Superior temporal gyrus (tissue), 1 donor: ENCODE results near the gene ERVK3-1.
A peak's percentile ranks its signal among the peaks of the same experiment; 100 is the strongest.
"Not testable (repeated sequence)": the region's sequence is repeated elsewhere in the genome, so short reads cannot be mapped to it uniquely, and the experiment has no call there.

Experiments
- DNase-seq: peaks from one replicate; pipeline ENCODE4 v3.0.0-alpha.2; 2016; ENCODE audit errors: extremely low spot score

Gene ERVK3-1, protein sequence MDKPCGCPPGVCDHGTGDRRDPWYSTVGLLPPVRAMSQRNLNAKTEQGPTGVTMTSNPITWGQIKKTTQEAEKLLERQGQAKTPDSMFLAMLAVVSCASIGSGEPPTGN

DNA sequence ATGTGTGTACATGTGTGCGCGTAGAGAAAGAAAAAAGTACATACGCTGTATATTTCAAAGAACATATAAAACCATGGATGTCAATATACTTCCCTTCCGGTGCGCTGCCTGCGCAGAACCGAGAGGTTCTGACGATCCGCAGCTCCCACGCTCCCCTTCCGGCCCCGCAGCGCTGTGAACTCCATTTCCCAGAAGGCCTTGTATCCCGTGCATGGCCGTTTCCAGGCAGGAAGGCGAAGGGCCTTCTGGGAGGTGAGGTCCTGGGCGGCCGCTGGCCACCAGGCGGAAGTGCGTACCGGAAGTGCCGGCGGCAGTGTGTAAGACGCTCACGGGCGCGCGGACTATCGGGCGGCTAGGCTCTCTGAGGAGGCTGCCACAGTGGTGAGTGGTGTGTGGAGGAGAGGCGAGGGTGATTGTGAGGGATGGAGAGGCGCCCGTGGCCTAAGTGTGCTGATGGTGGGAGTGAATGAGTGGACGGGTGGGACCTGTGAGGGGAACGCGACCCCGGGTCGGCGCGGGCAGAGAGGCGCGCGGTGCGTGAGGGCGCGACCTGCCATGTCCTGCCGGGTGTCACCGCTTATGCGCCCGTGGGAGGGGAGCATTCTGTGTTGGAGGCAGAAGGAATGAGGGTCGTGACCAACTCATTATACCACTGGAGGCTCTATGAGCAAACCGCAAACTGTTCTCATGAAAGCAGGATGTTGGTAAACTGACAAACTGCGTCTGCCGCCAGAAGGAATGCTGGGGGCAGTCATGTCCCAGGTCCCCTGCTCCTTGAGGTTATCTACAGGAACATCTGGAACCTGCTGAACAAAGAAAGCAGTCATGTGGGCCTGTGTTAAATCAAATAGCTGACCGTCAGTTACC is at the start of gene ERVK3-1:
ERVK3-1 (plus strand) TSS at position 313 of the 867 bp plus-strand sequence. CDS start 6,792 bp downstream, outside the sequence.
- DNase-seq: peak; percentile 98

DNA sequence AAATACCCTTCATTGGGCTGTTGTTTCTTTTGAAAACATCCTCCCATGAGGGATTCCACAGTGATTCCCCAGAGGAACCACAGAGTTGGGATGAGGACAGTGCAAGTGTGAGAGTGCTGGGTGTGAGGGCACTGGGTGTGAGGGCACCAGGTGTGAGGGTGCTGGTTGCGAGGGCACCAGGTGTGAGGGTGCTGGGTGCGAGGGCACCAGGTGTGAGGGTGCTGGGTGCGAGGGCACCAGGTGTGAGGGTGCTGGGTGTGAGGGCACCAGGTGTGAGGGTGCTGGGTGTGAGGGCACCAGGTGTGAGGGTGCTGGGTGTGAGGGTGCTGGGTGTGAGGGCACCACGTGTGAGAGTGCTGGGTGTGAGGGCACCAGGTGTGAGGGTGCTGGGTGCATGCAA is 46.9 kb upstream of the ERVK3-1 start:
- DNase-seq: not testable (repeated sequence)

DNA sequence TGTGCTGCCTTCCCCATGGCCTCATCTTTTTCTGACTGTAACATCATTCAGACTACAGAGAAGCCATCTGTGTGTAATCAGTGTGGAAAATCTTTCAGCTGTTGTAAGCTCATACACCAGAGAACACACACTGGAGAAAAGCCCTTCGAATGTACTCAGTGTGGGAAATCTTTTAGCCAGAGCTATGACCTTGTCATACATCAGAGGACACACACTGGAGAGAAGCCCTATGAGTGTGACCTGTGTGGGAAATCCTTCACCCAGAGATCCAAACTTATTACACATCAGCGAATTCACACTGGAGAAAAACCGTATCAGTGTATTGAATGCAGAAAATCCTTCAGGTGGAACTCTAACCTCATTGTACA is 43.6 kb upstream of the ERVK3-1 start:
- no peak for DNase-seq

DNA sequence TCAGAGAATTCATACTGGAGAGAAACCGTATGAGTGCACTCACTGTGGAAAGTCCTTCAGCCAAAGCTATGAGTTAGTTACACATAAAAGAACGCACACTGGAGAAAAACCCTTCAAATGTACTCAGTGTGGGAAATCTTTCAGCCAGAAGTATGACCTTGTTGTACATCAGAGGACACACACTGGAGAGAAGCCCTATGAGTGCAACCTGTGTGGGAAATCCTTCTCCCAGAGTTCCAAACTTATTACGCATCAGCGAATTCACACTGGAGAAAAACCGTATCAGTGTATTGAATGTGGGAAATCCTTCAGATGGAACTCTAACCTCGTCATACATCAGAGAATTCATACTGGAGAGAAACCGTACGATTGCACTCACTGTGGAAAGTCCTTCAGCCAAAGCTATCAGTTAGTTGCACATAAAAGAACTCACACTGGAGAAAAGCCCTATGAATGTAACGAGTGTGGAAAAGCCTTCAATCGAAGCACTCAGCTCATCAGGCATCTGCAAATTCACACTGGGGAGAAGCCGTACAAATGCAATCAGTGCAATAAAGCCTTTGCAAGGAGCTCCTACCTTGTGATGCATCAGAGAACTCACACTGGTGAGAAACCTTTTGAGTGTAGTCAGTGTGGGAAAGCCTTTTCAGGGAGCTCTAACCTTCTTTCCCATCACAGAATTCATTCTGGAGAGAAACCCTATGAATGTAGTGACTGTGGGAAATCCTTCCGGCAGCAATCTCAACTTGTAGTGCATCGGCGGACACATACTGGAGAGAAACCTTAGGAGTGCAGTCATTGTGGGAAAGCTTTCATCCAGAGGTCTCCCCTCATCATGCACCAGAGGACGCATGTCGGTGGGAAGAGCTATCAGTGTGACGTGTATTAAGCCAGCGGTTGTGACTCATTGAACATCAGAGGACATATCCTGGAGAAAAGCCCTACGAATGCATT is 42.9 kb upstream of the ERVK3-1 start:
- DNase-seq: no peak

DNA sequence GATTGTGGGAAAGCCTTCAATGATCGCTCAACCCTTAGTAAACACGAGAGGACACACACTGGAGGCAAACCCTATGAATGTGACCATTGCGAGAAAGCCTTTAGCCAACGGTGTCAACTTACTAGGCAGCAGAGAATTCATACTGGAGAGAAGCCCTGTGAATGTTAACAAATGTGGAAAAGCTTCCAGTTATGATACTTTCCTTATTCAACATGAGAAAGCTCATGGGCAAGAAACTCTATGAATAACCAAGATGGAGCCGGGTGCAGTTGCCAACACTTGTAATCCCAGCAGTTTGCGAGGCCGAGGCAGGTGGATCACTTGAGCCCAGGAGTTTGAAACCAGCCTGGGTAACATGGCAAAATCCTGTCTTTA is 42.3 kb upstream of the ERVK3-1 start:
- no peak for DNase-seq

DNA sequence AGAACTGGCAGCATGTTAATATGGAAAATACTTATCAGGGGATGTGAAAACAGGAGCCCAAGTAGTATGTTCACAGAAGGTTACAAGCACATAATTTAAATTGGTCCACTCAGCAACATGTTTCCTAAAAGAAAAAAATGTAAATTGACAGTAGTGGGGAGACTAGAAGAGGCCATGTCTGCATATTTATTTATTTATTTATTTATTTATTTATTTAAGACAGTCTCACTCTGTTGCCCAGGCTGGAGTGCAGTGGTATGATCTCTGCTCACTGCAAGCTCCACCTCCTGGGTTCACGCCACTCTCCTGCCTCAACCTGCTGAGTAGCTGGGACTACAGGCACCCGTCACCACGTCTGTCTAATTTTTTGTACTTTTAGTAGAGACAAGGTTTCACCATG is 40.1 kb upstream of the ERVK3-1 start:
- DNase-seq: no peak

DNA sequence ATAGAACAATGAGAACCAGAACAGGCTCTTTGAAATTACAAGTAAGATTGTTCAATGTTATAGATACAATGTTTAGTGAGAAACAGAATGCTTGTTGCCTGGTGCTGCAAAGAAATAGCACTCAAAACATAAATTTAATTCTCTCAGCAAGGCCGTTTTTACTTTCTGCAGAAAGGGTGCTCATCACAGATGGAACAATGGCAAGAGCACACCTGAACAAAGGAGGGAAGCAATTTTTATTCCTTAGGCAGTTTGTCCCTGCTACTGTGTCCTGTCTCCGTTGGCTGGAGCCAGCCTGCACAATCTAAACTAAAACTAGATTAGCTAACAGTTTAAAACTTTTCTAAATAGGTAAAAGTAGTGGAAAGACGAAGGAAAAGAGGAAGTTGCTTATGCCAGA is 36.8 kb upstream of the ERVK3-1 start:
- no peak for DNase-seq

DNA sequence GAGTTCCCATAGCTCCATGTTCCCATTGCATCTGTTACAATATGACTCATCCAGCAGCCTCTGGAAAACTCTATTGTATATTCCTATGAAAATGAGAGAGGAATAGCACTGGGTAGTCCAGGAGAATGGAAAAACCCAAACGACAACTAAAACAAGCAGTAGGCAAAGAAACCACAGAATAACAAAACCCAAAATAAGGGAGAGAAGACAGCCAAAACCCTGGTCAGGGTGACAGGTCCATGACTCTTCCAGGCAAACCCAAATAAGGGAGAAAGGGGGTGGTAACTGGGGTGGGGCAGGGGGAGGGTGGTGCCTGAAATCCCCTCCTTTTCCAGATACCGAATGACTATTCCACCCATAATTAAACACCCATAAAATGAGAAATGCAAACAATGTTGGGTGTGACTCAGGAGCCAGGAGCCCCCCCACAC is 30.4 kb upstream of the ERVK3-1 start:
- peak; percentile 67 for DNase-seq

DNA sequence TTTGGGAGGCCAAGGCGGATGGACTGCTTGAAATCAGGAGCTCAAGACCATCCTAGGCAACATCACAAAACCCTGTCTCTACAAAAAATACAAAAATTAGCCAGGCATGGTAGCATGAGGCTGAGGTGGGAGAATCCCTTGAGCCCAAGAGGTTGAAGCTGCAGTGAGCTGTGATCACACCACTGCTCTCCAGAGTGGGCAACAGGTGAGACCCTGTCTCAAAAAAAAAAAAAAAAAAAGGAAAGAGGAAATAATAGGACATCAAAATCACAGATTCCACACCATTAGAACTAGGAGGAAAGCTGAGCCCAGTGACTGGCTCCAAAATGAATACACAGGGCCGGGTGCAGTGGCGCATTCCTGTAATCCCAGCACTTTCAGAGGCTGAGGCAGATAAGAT is 29.6 kb upstream of the ERVK3-1 start:
- no peak for DNase-seq

DNA sequence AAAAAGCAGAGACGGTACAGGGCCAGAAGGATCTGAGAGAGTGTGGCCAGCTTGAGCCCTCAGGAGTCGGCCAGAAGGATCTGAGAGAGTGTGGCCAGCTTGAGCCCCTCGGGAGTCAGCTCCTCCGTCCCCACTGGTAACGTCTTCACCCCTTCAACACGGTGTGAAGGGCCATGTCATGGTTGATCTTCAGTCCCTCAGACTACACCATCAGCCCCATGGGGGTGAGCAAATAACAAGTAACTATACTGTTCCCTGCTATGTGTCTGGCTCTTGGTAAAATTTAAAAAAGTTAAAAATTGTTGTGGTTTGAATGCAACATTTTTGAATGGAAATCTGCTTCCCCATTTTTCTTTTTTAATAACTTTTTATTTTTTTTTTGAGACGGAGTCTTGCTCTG is 28.0 kb upstream of the ERVK3-1 start:
- DNase-seq: no peak

DNA sequence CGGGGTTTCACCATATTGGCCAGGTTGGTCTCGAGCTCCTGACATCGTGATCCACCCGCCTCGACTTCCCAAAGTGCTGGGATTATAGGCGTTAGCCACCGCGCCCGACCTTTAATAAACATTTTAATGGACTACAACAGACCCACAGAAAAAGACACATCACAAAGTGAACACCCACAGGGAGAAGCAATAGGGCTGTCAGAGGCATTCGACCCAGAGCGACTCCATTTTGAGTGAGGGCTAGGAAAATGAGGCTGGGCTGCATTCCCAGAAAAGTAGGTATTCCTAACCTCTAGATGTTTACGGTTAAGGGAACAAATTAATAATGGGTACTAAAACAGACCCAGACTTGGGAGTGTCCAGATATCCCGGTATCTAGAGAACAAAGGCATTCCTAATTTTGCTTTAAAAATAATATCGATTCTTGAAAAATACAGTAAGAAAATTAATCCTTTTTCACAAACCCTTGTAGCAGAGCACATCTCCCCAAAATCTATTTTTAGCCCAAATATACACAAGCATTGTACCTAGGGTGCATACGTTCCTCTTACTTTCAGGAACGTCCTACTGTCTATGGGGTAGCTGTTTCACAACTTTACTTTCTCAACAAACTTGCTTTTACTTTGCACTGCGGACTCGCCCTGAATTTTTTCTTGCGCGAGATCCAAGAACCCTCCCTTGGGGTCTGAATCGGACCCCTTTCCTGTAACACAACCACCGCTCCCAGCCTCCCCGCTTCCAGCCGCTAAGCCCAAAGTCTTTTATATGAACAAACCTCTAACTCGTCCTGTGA is 27.2 kb upstream of the ERVK3-1 start:
- DNase-seq: no peak

DNA sequence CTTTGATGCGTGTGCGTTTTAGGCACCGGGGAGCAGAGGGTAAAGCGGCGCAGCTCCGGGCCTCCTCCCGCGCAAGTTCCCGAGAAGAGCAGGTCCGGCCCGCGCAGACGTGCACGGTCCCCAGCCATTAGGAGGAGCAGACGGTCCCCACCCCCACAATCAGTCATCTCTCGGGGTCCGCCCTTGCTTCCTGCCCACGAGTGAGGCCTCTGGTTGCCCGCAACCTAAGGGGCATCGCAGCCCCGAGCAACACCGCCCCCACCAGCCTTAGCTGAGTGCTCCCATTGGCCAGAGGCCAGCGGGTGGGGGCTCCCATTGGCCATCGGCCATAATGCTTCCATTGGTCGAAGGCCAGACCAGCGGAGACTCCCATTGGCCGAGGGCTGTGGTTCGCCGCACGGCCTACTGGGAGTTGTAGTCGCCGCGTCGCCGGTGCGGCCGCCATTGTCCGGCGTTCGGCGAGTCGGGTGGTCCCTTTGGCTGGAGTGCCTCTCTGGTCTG is 26.6 kb upstream of the ERVK3-1 start, which contains the start of gene ZNF8:
ZNF8 (plus strand) TSS at position 415 of the 501 bp plus-strand sequence. CDS start 127 bp downstream, outside the sequence.
- DNase-seq: peak; percentile 99

DNA sequence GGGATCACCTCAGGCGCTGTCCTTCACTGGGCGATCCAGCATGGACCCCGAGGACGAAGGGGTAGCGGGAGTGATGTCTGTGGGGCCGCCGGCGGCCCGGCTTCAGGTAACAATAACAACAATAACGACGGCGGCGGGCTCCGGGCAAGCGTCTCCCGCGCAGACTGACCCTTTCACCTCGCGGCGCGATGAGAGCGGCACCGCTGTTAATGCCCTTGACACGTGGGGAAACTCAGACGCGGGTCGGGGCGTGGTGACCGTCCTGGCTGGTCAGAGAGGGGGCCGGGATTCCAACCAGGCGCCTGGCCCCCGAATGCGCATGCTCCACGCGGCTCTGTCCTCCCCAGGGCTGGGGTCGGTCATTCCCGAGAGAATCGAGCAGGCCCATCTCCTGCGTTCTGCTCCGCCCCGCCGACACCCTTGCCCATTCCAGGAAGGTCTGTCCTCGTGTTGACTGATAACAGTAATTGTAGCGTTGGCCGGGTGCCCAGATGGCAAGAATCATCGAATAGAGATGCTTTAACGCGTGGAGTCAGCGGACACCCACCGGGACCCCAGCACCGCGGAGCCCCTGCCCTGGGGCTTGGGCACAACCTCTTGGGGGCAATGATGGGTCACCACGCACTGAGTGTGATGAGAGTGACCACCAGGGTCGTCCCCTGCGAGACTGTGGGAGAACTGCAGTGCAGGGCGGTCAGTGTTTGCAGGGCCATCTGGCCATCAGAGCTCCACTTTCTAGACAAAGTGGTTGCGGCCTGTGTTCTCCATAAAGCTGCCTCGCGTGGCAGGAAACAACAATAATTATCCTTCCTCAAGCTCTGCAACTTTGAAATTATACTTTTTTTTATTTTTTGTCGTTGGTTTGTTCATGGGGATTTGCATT is 25.9 kb upstream of the ERVK3-1 start:
- DNase-seq: peak; percentile 52

DNA sequence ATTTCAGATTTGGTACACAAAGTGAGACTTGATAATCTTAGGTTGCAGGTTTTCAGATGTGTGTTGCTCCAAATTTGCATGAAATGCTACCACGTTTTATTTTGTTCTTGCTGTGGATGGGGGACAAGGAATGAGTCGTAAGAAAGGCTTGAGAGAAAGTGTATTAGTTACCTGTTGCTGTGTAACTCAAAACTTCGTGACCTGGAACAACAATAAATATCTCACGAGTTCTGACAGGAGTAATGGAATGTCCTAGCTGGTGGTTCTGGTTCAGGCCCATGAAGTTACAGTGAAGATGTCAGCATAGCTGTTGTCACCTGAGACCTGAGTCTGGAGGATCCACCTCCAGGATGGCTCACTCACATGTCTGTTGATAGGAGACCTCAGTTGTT is 25.3 kb upstream of the ERVK3-1 start:
- no peak for DNase-seq

DNA sequence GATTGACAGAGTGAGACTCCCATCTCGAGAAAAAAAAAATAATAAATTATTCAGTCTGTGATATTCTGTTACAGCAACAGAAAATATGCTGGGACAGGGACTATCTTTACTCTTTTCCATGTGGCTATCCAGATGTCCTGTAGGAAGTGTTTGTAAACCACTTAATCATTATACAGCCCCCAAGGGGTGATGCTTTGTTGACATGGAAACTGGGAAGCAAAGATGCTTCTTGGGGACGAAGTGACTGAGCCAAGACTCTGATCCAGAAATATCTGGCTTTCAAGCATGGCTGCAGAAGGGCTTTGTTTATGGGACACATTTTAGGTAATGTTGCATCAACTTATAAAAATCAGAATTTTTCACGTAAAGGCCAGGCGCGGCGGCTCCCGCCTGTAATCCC is 21.0 kb upstream of the ERVK3-1 start:
- peak; percentile 16 for DNase-seq

DNA sequence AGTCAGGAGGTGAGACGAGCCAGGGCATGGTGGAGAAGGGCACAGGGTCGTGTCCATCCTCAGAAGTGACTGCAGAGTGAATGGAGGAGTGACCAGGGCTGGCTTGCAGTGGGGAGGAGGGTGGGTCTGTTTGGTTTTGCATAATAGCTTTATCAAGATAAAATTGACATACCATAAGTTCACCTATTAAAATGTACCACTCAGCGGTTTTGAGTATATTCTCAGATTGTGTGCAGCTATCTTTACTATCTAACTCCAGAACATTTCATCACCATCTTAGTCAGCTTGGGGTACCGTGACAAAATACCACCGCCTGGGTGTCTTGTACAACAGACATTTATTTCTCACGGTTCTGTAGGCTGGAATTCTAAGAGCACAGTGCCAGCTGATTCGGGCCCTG is 13.2 kb upstream of the ERVK3-1 start:
- DNase-seq: no peak

DNA sequence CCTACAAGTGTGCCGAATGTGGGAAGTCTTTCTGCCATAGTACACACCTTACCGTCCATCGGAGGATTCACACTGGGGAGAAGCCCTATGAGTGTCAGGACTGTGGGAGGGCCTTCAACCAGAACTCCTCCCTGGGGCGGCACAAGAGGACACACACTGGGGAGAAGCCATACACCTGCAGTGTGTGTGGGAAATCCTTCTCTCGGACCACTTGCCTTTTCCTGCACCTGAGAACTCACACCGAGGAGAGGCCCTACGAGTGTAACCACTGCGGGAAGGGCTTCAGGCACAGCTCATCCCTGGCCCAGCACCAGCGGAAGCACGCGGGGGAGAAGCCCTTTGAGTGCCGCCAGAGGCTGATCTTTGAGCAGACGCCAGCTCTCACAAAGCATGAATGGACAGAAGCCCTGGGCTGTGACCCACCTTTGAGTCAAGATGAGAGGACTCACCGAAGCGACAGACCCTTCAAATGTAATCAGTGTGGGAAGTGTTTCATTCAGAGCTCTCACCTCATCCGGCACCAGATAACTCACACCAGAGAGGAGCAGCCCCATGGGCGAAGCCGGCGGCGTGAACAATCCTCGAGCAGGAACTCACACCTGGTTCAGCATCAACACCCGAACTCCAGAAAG is 10.3 kb upstream of the ERVK3-1 start:
- no peak for DNase-seq

DNA sequence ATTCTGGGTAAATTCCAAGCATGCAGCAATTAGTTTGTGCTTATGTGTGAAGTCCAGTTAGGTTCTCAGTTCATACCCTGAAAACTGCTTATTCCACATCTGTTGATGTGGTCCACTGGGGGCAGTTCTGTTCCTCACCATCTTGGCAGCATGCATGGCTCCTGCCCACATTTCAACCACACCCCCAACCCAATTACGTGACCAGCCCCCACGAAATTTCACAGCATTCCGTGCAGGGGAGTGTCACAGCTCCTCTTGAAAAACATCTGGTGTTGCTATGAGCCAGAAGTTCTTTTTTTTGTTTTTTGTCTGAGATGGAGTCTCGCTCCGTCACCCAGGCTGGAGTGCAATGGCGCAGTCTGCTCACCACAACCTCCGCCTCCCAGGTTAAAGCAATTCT is 9.1 kb upstream of the ERVK3-1 start:
- DNase-seq: no peak

DNA sequence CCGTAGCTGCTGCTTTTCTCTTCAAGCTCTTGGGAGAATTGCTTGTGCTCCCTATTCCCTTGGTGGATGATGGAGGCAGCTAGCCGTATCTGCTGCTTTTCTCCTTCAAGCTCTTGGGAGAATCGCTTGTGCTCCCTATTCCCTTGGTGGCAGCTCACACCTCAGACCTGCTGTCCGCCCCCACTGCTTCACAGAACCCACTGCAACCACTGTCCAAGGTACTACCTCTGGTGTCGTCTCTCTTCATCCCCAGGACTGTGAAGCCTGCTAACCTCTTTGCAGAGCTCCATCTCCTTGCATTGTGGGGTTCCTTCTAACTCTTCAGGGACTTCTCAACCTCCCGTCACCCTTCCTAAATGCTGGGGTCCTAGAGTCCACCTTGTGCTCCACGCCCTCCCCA is 4.6 kb upstream of the ERVK3-1 start:
- DNase-seq: no peak

DNA sequence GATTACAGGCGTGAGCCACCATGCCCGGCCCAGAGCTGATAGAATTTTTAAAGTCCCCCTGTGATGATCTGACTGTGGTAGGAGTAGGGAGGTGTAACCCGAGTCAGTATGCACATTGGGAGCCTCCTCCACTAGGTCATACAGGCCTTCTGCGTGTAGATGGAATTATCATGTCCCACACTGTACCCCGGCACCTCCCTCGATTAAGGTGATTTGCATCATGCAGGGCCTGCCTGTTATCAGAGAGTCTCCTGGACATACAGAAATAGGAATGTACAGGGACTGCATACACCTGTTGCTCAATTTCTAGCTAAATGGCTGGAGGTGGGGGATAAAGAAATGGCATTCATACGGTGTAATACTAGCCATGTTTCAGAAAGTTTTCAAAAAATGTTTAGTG is 922 bp upstream of the ERVK3-1 start:
- no peak for DNase-seq
